Ureter (tissue), 1 donor: ENCODE data around the gene INPP4A. TPM values are rescaled to one million over a fixed set of nuclear protein-coding genes. Genes with fewer than 3 reads are reported as not detected.

Experiments
- DNase-seq: peaks from one replicate; pipeline ENCODE4 v3.0.0-alpha.2; 2020; ENCODE audit warnings: low spot score
- total RNA-seq: library from RNA; stranded (reverse); gene quantifications from one replicate; pipeline ENCODE4 v1.2.4, GENCODE V29; 2023
- donor health status: DM: yes; HTN: yes; CAD: no.

The INPP4A gene
- total RNA-seq, 1 donor from 2014 or later: 80.6 TPM

GRCh38 chr2:98460573-98461497, 16.2 kb downstream of the INPP4A start:
- peak; percentile 43 for DNase-seq

GRCh38 chr2:98461498-98462049, 16.9 kb downstream of the INPP4A start:
- DNase-seq: peak; percentile 40

GRCh38 chr2:98463081-98463481, 18.4 kb downstream of the INPP4A start:
- peak; percentile 34 for DNase-seq

- no peak for DNase-seq
Measured at GRCh38 chr2:98463551-98463971, 18.9 kb downstream of the INPP4A start.

- DNase-seq: no peak
Measured at GRCh38 chr2:98463988-98464771, 19.5 kb downstream of the INPP4A start.

GRCh38 chr2:98464772-98465310, 20.2 kb downstream of the INPP4A start:
- no peak for DNase-seq

GRCh38 chr2:98465456-98466226, 21.0 kb downstream of the INPP4A start:
- peak; percentile 88 for DNase-seq

- no peak for DNase-seq
Measured at GRCh38 chr2:98467082-98467536, 22.5 kb downstream of the INPP4A start.

GRCh38 chr2:98467652-98468051, 23.0 kb downstream of the INPP4A start:
- no peak for DNase-seq

GRCh38 chr2:98468621-98469236, 24.1 kb downstream of the INPP4A start:
- DNase-seq: no peak

- no peak for DNase-seq
Measured at GRCh38 chr2:98469862-98470544, 25.3 kb downstream of the INPP4A start.

GRCh38 chr2:98470851-98471255, 26.2 kb downstream of the INPP4A start:
- no peak for DNase-seq

GRCh38 chr2:98471402-98472131, 26.9 kb downstream of the INPP4A start:
- no peak for DNase-seq

- DNase-seq: no peak
Measured at GRCh38 chr2:98472132-98472650, 27.5 kb downstream of the INPP4A start.

- DNase-seq: no peak
Measured at GRCh38 chr2:98472961-98473746, 28.5 kb downstream of the INPP4A start.

GRCh38 chr2:98473995-98474780, 29.5 kb downstream of the INPP4A start:
- DNase-seq: no peak

- no peak for DNase-seq
Measured at GRCh38 chr2:98474979-98475632, 30.4 kb downstream of the INPP4A start.
